GM18517 (cell line): ENCODE measurements around the gene DCANP1.

Experiments
- ATAC-seq: cut with Tn5 transposase; IDR thresholded peaks from one replicate; pipeline ENCODE4 v1.9.1; 2021; ENCODE audit warnings: mild to moderate bottlenecking, moderate library complexity; ENCODE audit not compliant: unreplicated experiment

DCANP1 gene

GRCh38 chr5:135481387-135481786, 34.2 kb upstream of the DCANP1 start:
- no peak for ATAC-seq

- no peak for ATAC-seq
Observed at GRCh38 chr5:135480511-135480910, 33.4 kb upstream of the DCANP1 start.

DNA sequence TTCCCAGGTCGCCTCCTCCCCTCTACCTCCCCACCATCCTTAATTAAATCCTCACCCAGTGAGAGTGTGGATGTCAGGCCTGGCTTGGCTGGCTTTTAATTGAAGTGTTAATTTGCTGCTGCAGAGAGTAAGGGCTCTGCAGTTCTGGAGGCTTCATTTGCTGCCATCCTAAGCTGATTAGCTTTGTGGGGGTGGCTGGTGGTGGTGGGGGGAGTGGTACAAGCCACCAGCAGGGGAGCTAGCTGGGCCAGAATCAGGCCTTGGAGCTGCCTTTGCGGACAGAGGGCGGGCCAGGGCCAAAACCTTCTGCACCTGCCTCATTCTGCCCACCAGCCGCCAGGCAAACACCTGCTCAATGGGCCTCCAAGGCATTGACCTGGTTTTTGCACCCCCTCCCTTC, 31.8 kb upstream of the DCANP1 start:
- no peak for ATAC-seq

DNA sequence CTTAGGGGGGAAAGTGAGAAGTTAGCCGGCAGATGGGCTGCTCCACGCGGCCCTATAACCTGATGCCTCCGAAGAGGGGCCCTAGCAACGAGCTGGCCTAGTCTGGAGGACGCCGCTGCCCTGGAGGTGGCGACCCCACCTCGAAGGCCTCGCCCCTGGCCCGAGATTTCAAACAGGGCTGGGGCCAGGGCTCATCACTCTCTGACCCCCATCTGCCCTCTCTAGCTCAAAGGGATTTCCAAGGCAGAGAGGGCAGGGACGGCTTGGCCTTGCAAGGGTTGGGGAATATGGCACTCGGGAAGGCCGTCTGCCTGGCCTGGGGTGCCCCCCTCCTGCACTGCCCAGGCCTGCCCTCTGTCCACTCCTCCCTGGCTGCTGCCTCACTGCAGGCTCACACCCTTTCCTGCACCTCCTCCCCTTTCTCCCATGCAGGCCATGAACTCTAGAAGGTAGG, 30.5 kb upstream of the DCANP1 start:
- no peak for ATAC-seq

GRCh38 chr5:135476615-135477581, 29.8 kb upstream of the DCANP1 start:
- no peak for ATAC-seq

DNA sequence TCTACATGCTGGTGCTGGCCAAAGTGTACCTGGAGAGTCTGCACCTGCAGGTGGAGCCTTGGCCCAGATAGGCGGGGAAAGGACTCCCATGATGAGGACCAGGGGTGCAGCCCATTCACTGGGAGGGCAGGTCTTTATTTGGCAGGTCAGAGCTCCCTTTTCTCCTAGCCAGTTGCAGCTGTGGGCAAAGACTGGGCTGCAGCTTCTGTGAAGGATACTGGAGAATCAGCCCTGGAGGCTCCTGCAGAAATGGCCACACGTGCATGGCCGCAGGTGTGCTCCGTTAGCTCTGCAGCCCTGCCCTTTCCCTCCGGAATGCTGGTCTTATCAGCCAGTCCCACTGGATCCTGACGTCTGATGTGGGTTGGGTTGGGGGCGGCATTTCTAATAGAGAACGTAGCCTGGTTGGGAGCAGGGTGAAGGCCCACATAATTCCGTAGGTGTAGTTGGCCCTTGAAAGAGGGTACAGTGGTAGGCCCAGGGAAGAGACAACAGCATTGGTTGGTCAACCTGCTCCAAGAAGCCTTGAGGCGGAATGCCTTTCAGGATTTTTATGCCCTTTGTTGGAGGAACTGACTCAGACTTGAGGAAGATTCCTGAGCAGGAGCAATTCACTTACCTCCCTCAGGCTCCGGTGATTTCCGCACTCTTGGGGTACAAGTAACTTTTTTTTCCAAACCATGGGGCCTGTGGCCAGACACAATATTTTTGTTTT, 27.0 kb upstream of the DCANP1 start:
- ATAC-seq, result no peak

- no peak for ATAC-seq
Observed at GRCh38 chr5:135472141-135472540, 25.0 kb upstream of the DCANP1 start.

GRCh38 chr5:135471726-135472125, 24.6 kb upstream of the DCANP1 start:
- ATAC-seq, result no peak

GRCh38 chr5:135469911-135470310, 22.8 kb upstream of the DCANP1 start:
- no peak for ATAC-seq

GRCh38 chr5:135468541-135468940, 21.4 kb upstream of the DCANP1 start:
- ATAC-seq, result no peak

- ATAC-seq, result no peak
Observed at GRCh38 chr5:135467871-135468485, 20.8 kb upstream of the DCANP1 start.

DNA sequence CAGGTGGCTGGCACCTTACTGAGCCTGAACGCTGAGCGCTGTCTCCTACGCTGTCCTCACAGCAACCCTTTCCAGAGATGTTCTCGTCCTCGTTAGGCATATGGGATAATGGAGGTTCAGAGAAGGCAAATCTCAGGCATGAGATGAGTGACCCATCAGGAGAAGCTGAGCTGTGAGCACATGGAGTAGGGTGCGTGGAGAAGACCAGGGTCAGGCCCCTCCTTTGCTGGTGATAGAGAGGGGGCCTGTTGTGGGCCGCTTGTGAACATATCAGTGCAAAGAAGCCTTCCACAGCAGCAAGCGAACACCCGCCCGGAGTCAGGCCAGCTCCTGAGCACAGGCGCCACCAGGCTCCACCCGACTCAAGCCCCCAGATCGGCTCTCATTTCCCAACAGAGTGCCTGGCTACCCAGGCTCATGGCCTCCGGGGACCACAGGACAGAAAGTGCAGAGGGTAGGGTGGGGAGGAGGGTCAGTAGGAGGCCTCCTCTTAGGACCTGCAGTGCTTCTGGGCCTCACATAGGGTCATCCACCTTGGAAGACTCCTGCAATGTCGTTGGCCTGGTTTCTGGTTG, 20.0 kb upstream of the DCANP1 start:
- ATAC-seq, result no peak

DNA sequence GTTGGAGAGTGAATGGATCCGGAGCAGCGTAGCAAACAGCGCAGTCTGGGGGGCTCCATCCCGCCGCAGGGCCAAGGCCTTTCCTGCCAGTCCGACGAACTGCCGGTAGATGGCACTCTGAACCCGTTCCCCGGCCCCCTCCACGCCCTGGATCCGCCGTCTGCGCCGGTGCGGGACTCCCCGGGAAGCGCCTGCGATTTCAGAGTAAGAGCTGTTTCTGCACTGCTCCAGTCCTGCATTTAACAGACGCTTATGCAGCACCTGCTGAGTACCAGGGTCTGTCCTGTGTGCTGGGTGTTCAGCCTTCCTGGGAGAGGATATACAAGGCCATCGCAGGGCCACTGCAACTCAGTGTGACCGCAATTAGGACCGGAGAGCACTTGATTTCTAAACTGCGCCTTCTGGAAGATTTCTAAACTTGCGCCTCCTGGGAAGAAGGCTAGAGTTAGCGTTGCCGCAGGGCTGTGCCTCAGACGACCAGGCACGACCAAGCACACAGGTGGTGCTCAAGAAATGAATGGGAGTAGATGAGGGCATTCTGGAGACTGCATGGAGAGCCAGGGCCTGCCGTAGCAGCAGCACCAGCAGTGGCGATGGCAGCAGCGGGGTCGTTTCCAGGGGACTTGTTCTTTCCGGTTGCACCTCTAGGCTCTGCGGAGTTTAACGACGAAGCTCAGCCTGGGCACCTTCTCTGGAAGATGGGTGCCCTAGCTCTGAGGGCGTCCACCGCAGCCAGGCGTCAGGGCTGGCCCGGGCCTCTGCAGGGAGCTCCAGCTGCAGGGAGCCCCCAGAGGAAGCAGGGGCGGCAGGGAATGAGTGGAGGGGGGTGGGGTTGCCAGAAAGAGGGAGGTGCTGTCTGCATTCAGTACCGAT, 19.3 kb upstream of the DCANP1 start:
- peak; percentile 57 for ATAC-seq

DNA sequence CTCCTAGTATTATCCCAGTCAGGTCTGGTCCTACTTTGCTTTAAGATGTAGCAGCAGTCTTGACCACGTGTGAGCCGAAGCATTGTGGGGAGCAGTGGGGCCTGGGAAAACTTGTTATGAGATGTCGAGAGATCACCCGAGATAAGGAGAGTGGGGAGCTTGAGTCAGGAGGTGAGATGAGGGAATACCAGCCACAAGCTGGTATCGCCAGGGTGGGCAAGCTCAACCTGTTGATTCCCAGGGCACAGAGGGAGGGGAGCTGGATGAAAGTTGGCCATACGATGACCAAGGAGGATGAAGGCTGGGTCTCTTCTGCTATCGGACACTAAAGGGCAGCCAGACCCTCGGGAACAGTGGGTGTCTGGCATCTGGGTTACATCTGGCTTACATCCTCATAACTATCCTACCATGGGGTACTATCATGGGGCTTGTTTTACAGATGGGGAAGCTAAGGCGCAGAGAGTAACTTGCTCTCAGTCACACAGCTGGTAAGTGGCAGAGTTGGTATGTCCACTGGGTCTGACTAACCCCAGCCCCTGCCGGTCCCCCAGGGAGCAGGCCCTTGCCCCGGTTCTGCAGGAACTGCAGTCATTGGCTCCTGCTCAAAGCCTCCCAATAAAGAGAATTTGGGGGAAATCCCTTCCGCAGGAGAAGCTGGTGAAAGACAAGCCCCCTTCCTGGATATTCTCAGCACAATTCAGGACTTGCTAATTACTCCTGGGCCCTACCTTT, 18.4 kb upstream of the DCANP1 start:
- no peak for ATAC-seq

DNA sequence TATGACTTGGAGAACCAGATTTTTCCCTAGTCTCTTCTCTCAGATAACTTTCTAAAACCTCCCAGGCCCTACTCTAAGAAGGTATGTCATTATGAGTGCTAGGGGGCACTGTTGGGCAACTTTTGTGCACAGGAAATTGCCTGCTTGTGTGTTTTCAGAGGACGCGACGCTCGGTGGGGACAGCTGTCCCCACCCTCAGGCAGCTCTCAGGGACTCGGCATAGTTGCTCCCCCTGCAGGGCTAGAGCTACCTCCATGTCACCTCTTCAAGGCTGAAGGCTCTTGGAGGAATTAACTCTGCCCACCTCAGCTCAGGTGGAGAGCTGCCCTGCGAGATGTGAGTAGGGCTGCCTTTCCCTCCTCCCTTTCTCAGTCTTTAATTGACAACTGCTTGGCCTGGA, 15.2 kb upstream of the DCANP1 start:
- ATAC-seq, result no peak

DNA sequence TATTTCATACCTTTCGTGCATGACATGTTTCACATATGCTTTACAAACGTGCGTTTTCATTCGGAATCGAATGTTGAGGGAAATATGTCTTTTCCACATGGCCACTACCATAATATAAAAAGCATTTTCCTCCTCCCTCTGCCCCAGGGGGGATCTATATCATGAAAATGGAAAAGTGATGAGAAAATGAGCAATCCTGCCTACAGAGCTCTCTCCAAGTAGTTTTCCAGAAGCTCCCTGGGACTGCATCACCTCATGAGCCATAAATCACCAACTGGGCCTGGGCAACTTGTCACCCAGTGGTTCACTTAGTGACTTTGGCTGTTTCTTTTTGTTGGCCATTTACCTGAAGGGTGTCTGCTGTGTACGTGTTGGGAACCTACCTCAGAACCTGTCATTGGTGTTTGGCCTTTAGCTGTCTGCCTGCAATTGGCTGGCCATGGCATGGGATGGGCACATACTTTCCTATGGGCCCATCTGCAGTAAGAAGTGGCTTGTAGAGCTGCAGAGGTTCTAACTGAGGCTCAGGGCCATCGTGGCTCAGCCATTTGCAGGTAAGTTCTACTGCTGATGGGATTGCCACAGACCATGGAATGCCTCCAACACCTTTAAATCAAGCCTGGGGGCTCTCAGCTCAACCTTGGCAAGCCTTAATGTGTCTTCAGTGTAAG, 14.5 kb upstream of the DCANP1 start:
- ATAC-seq, result no peak

DNA sequence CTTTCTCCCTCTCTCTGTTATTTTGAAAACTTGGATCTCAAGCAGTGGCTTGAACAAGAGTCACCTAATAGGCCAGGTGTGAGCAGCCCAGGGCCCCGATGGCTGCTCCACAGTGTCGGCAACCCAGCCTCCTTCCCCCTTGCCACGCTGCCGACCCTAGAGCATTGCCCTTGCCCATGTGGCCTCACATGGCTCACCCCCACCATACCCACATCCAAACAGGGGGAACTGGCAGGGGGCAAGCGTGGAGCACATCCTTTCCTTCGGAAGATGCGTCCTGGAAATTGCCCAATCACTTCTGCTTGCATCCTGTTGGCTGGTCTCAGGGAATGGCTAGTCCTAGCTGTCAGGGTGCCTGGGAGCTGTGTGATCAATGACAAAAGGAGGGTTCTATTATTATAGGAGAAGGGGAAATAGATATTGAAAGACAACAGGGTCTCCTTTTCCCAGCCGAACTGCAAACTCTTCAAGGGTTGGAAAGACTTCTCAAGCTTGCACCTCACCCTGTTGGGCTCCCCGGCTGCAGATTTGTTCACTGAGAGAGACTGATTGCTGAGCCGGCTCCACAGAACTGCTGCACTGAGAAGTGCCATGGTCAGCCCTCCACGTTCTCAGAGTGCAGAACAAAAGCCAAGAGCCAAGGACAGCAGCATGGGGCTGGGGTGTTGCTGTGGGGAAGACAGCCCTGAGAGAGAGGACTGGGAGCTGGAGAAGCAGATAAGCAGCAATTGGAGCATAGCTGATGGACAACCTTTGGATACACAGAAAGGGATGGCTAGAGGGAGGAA, 13.3 kb upstream of the DCANP1 start:
- ATAC-seq, result no peak

DNA sequence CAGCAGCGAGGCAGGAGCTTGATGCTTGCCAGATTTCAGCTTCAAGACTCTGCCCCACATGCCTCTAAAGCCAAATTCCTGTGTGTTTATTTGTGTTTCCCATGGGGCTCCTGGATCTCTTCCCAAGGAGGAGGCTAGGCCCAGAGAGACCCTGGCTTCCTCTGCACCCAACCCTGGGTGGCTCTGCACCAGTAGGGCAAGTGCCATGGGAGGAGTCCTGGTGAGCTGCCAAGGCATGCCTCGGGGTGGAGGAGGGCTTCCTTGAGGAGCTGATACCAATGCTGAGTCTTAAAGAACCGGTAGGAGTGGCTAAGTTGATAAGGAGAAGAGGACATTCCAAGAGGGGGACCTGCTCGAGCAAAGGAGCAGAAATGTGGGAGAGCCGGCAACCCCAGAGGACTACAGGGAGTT, 11.8 kb upstream of the DCANP1 start:
- ATAC-seq, result no peak
